Astrocyte (in vitro differentiated cells and primary cell): Measurements from ENCODE around the gene SLC5A12. TPM values are rescaled to one million over a fixed set of nuclear protein-coding genes. Genes with fewer than 3 reads are reported as not detected.

Source experiments
- DNase-seq: peaks from one replicate; pipeline ENCODE4 v3.0.0-alpha.2; 2010; ENCODE audit warnings: low read depth
- FAIRE-seq: peaks from 2 replicates; lab custom pipeline; 2011; peaks lifted over from hg19 to GRCh38; lab: Jason Lieb, UNC
- H2AFZ ChIP-seq: 2 replicates; pipeline ENCODE4 v1.6.0; 2012; ENCODE audit warnings: low read depth, low read length, inconsistent platforms
- H3K27ac ChIP-seq: 2 replicates; pipeline ENCODE4 v1.5.1; 2011; ENCODE audit warnings: low read depth, low read length, inconsistent platforms
- H3K27me3 ChIP-seq: 2 replicates; pipeline ENCODE4 v1.6.0; 2011; ENCODE audit warnings: low read length, inconsistent platforms; ENCODE audit not compliant: insufficient read depth
- H3K36me3 ChIP-seq: 2 replicates; pipeline ENCODE4 v1.5.1; 2011; ENCODE audit warnings: low read length, inconsistent platforms; ENCODE audit not compliant: insufficient read depth
- H3K4me1 ChIP-seq: 2 replicates; pipeline ENCODE4 v1.5.1; 2011; ENCODE audit warnings: low read length, inconsistent platforms; ENCODE audit not compliant: insufficient read depth
- H3K4me2 ChIP-seq: 2 replicates; pipeline ENCODE4 v1.6.0; 2012; ENCODE audit warnings: low read length, inconsistent platforms
- H3K4me3 ChIP-seq: 2 replicates; pipeline ENCODE4 v1.5.1; 2011; ENCODE audit warnings: low read depth, mild to moderate bottlenecking, low read length, inconsistent platforms; ENCODE audit not compliant: insufficient read depth
- H3K79me2 ChIP-seq: 2 replicates; pipeline ENCODE4 v1.6.0; 2012; ENCODE audit warnings: mild to moderate bottlenecking, low read length, inconsistent platforms; ENCODE audit not compliant: insufficient read depth
- H3K9ac ChIP-seq: 2 replicates; pipeline ENCODE4 v1.6.0; 2012; ENCODE audit warnings: mild to moderate bottlenecking, low read length, inconsistent platforms
- H3K9me3 ChIP-seq: 2 replicates; pipeline ENCODE4 v1.5.1; 2012; ENCODE audit warnings: low read depth, mild to moderate bottlenecking, low read length, inconsistent platforms; ENCODE audit not compliant: insufficient read depth
- H4K20me1 ChIP-seq: 2 replicates; pipeline ENCODE4 v1.6.0; 2012; ENCODE audit warnings: low read length, inconsistent platforms; ENCODE audit not compliant: insufficient read depth
- H3K27ac Mint-ChIP-seq: one replicate; pipeline ENCODE4 v1.8.0; 2021; ENCODE audit warnings: mild to moderate bottlenecking, mixed read lengths; ENCODE audit not compliant: unreplicated experiment
- H3K27me3 Mint-ChIP-seq: one replicate; pipeline ENCODE4 v1.8.0; 2021; ENCODE audit warnings: low read depth, mixed read lengths; ENCODE audit not compliant: unreplicated experiment
- H3K36me3 Mint-ChIP-seq: one replicate; pipeline ENCODE4 v1.8.0; 2021; ENCODE audit warnings: low read depth, mixed read lengths; ENCODE audit not compliant: unreplicated experiment
- H3K4me1 Mint-ChIP-seq: one replicate; pipeline ENCODE4 v1.8.0; 2021; ENCODE audit warnings: low read depth, mixed read lengths; ENCODE audit not compliant: unreplicated experiment
- H3K4me3 Mint-ChIP-seq: one replicate; pipeline ENCODE4 v1.8.0; 2021; ENCODE audit warnings: mild to moderate bottlenecking, moderate library complexity, mixed read lengths; ENCODE audit not compliant: unreplicated experiment
- H3K9me3 Mint-ChIP-seq: one replicate; pipeline ENCODE4 v1.8.0; 2021; ENCODE audit warnings: mild to moderate bottlenecking, mixed read lengths; ENCODE audit not compliant: unreplicated experiment
- EZH2 ChIP-seq: IDR thresholded peaks from 2 replicates; pipeline ENCODE4 v1.6.1; 2012; ENCODE audit warnings: mild to moderate bottlenecking, low read length, inconsistent platforms; ENCODE audit not compliant: insufficient read depth
- total RNA-seq: library from RNA; stranded (reverse); gene quantifications from 2 replicates; pipeline ENCODE4 v1.2.1, GENCODE V29; 2021
- TF ChIP-seq, protein P1 (sequence below): IDR thresholded peaks from 2 replicates; pipeline ENCODE4 v1.5.1; 2011; ENCODE audit warnings: low read depth, mild to moderate bottlenecking, inconsistent platforms, low read length, moderate library complexity; ENCODE audit not compliant: insufficient read depth

SLC5A12 gene
- total RNA-seq, 1 donor from 2014 or later, result 0.14 TPM

DNA sequence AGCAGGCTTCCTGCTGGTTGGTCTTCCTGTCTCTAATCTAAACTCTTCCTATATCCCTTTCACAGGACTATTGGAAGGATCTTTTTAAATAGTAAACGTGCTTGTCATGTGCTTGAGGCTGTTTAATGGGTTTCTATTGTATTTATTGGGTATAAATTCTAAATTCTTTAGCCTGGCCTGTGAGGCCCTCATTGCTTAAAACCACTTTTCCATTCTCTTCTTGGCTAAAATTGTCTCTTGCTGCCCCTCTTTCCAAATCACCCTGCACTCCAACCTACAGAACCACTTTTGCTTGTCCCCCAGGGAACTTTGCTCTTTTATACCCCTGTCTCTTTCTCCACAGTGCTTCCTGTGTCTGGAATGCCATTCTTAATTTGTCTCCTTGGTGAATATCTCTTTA is 103.4 kb downstream of the SLC5A12 start:
- Histone ChIP-seq H3K79me2 (no peaks in the 10 kb centered on the region), H3K4me2 (no peak overlapping the region), H3K36me3 (no peaks in the 10 kb centered on the region), H3K27me3 (no peaks in the 10 kb centered on the region), H3K4me3 (no peak overlapping the region), H3K4me1 (peaks cover 3% of the 10 kb centered on the region), H3K9ac (no peak overlapping the region), H3K9me3 (no peaks in the 10 kb centered on the region), H4K20me1 (no peaks in the 10 kb centered on the region), H2AFZ (no peak overlapping the region), H3K27ac (no peak overlapping the region)
- Mint-ChIP-seq H3K4me3 (no peak overlapping the region), H3K27ac (no peak overlapping the region), H3K27me3 (no peaks in the 10 kb centered on the region), H3K36me3 (no peaks in the 10 kb centered on the region), H3K4me1 (peaks cover 26% of the 10 kb centered on the region), H3K9me3 (peaks cover 3% of the 10 kb centered on the region)
- no peak for TF ChIP-seq EZH2
- TF ChIP-seq, protein P1, sequence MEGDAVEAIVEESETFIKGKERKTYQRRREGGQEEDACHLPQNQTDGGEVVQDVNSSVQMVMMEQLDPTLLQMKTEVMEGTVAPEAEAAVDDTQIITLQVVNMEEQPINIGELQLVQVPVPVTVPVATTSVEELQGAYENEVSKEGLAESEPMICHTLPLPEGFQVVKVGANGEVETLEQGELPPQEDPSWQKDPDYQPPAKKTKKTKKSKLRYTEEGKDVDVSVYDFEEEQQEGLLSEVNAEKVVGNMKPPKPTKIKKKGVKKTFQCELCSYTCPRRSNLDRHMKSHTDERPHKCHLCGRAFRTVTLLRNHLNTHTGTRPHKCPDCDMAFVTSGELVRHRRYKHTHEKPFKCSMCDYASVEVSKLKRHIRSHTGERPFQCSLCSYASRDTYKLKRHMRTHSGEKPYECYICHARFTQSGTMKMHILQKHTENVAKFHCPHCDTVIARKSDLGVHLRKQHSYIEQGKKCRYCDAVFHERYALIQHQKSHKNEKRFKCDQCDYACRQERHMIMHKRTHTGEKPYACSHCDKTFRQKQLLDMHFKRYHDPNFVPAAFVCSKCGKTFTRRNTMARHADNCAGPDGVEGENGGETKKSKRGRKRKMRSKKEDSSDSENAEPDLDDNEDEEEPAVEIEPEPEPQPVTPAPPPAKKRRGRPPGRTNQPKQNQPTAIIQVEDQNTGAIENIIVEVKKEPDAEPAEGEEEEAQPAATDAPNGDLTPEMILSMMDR, result no peak
- FAIRE-seq (no peak), DNase-seq (no peak)

Other genes with a start within 250 kb of the SLC5A12 start
- gene MUC15, start 149.8 kb downstream of the SLC5A12 start, total RNA-seq, result 0.10 and 0.16 TPM in 2 replicates